ENCODE data around the gene USP3.

The USP3 gene

DNA sequence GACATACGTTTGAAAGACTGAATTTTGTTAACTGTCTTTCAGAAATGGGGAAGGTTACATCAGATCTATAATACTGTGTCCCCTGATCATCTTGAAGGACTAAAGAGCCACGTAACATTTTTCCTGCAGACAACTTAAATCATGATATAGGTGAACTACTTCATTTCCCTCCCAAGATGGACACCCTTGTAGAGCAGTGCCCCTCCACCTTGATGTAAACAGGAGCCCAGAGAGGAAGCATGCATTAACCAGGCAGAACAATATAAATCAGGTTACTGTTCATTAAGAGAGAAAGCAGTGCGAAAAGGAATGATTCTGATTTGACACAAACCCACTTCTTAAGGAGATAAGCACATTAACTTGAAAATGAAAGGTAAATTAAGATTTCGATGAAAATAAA is 36.1 kb downstream of the USP3 start:
- no peaks in the 10 kb centered on the region for H3K27me3 ChIP-seq (ENCODE audit: insufficient read depth, low read length)
- H2BK120ac ChIP-seq (ENCODE audit: insufficient read depth, low read length, poor library complexity) = no peak overlapping the region
- H2BK5ac ChIP-seq (ENCODE audit: low read depth, low read length, poor library complexity) = no peak overlapping the region
- no peaks in the 10 kb centered on the region for H3K79me1 ChIP-seq (ENCODE audit: low read length)
- no peak overlapping the region for H2BK12ac ChIP-seq (ENCODE audit: low read length)
- no peak for DNase-seq
- no peaks in the 10 kb centered on the region for H3K4me1 ChIP-seq (ENCODE audit: control insufficient read depth in 1 of 2, insufficient read depth in 2 of 2, low read length in 2 of 2)
- H4K91ac ChIP-seq (ENCODE audit: low read depth, low read length) = no peak overlapping the region
- no peak overlapping the region for H3K4ac ChIP-seq (ENCODE audit: low read depth, low read length)
- H3K36me3 ChIP-seq (ENCODE audit: control insufficient read depth in 1 of 2, insufficient read depth in 2 of 2, low read length in 2 of 2) = peaks cover 0 to 2% of the 10 kb centered on the region in 2 experiments
- H3K4me3 ChIP-seq (ENCODE audit: low read depth, low read length) = no peak overlapping the region
- H2AFZ ChIP-seq (ENCODE audit: insufficient read depth, low read length, poor library complexity) = no peak overlapping the region
- H3K18ac ChIP-seq (ENCODE audit: low read length) = no peak overlapping the region
- H2AK5ac ChIP-seq (ENCODE audit: low read length) = no peak overlapping the region
- H4K12ac ChIP-seq (ENCODE audit: low read depth, low read length) = no peak overlapping the region
- H3K14ac ChIP-seq (ENCODE audit: low read length) = no peak overlapping the region
- no peak overlapping the region for H3K9ac ChIP-seq (ENCODE audit: low read length)
- WGBS (ENCODE audit: extremely low coverage, insufficient coverage, insufficient read length) = no CpG with 5 or more reads among the region's 4 CpGs
- H3K79me2 ChIP-seq (ENCODE audit: control insufficient read depth, insufficient read depth, low read length, poor library complexity) = no peaks in the 10 kb centered on the region
- H3K9me3 ChIP-seq (ENCODE audit: insufficient read depth, low read depth, low read length) = no peaks in the 10 kb centered on the region
- no peak overlapping the region for H3K4me2 ChIP-seq (ENCODE audit: low read length)
- H4K8ac ChIP-seq (ENCODE audit: low read depth, low read length) = no peak overlapping the region
- H3K23ac ChIP-seq (ENCODE audit: low read length) = no peak overlapping the region
- no peak overlapping the region for H3K27ac ChIP-seq (ENCODE audit: low read depth, low read length)

DNA sequence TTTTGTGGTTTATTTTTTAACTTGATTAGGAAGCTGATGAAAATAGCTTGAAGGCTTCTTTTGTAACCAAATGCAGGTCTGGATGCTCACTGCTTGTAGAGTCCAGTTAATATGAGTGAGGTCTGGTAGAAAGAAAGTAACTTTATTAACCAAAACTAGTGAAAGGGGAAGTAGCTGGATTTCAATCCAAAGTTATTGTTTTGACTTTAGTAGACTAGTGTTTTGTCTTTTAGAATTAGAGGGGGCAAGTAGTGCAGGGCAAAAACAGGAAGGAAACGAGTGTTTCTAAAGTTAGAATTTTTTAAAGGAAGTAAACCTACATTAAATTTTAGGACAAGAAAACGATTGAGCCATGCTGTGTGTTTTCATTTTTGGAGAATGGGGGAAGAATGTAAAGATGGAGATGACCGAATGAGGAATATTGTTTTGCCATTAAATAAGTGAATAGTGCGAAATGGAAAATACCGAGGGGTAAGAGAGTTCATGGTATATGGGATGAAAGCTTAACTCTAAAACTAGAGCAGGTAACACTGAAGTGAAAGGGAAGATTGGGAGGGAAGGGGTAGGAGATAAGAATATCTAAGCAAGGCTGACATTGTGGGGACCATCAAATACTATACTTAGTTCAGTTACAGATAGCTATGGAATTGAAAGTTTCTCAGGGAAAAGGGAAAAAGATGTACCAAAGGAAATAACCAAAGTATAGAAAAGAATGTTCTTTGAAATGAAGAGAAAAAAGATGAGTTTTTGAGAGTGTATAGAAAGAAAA is 40.0 kb downstream of the USP3 start:
- no peaks in the 10 kb centered on the region for H3K79me2 ChIP-seq (ENCODE audit: control insufficient read depth, insufficient read depth, low read length, poor library complexity)
- H2AFZ ChIP-seq (ENCODE audit: insufficient read depth, low read length, poor library complexity) = no peak overlapping the region
- no peak overlapping the region for H2AK5ac ChIP-seq (ENCODE audit: low read length)
- no peaks in the 10 kb centered on the region for H3K79me1 ChIP-seq (ENCODE audit: low read length)
- H3K27me3 ChIP-seq (ENCODE audit: insufficient read depth, low read length) = no peaks in the 10 kb centered on the region
- no peak overlapping the region for H3K23ac ChIP-seq (ENCODE audit: low read length)
- H3K18ac ChIP-seq (ENCODE audit: low read length) = no peak overlapping the region
- H4K91ac ChIP-seq (ENCODE audit: low read depth, low read length) = no peak overlapping the region
- no peak overlapping the region for H2BK12ac ChIP-seq (ENCODE audit: low read length)
- no peak overlapping the region for H3K4ac ChIP-seq (ENCODE audit: low read depth, low read length)
- H3K4me1 ChIP-seq (ENCODE audit: control insufficient read depth in 1 of 2, insufficient read depth in 2 of 2, low read length in 2 of 2) = no peaks in the 10 kb centered on the region
- no peak overlapping the region for H4K12ac ChIP-seq (ENCODE audit: low read depth, low read length)
- 100% methylated on average over 2 of the region's 5 CpGs for WGBS (ENCODE audit: extremely low coverage, insufficient coverage, insufficient read length)
- H3K36me3 ChIP-seq (ENCODE audit: control insufficient read depth in 1 of 2, insufficient read depth in 2 of 2, low read length in 2 of 2) = no peaks in the 10 kb centered on the region
- no peak overlapping the region for H4K8ac ChIP-seq (ENCODE audit: low read depth, low read length)
- H3K9me3 ChIP-seq (ENCODE audit: insufficient read depth, low read depth, low read length) = no peaks in the 10 kb centered on the region
- no peak overlapping the region for H3K4me2 ChIP-seq (ENCODE audit: low read length)
- H3K4me3 ChIP-seq (ENCODE audit: low read depth, low read length) = no peak overlapping the region
- no peak overlapping the region for H2BK120ac ChIP-seq (ENCODE audit: insufficient read depth, low read length, poor library complexity)
- no peak overlapping the region for H3K27ac ChIP-seq (ENCODE audit: low read depth, low read length)
- H2BK5ac ChIP-seq (ENCODE audit: low read depth, low read length, poor library complexity) = no peak overlapping the region
- no peak for DNase-seq
- H3K9ac ChIP-seq (ENCODE audit: low read length) = no peak overlapping the region
- no peak overlapping the region for H3K14ac ChIP-seq (ENCODE audit: low read length)

DNA sequence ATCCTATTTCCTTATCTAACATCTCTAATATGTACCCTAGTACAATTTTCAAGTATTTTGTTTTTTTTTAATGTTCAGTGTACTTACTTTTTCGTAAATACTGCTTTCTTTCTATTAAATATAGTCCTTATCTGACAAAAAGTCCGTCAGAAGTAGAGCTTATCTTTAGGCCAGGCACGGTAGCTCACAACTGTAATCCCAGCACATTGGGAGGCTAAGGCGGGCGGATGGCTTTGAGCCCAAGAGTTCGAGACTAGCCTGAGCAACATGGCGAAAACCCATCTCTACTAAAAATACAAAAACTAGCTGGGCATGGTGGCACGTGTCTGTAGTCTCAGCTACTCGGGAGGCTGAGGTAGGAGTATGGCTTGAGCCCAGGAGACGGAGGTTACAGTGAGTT is 41.1 kb downstream of the USP3 start:
- no CpG with 5 or more reads among the region's 10 CpGs for WGBS (ENCODE audit: extremely low coverage, insufficient coverage, insufficient read length)
- Histone ChIP-seq H3K79me1 (ENCODE audit: low read length) (no peaks in the 10 kb centered on the region), H2BK12ac (ENCODE audit: low read length) (no peak overlapping the region), H3K27me3 (ENCODE audit: insufficient read depth, low read length) (no peaks in the 10 kb centered on the region), H3K9me3 (ENCODE audit: insufficient read depth, low read depth, low read length) (no peaks in the 10 kb centered on the region), H2BK120ac (ENCODE audit: insufficient read depth, low read length, poor library complexity) (no peak overlapping the region), H3K4ac (ENCODE audit: low read depth, low read length) (no peak overlapping the region), H3K18ac (ENCODE audit: low read length) (no peak overlapping the region), H2AFZ (ENCODE audit: insufficient read depth, low read length, poor library complexity) (no peak overlapping the region), H4K12ac (ENCODE audit: low read depth, low read length) (no peak overlapping the region), H2AK5ac (ENCODE audit: low read length) (no peak overlapping the region), H3K14ac (ENCODE audit: low read length) (no peak overlapping the region), H3K4me1 (ENCODE audit: control insufficient read depth in 1 of 2, insufficient read depth in 2 of 2, low read length in 2 of 2) (no peaks in the 10 kb centered on the region), H3K36me3 (ENCODE audit: control insufficient read depth in 1 of 2, insufficient read depth in 2 of 2, low read length in 2 of 2) (no peaks in the 10 kb centered on the region), H3K27ac (ENCODE audit: low read depth, low read length) (no peak overlapping the region), H4K8ac (ENCODE audit: low read depth, low read length) (no peak overlapping the region), H4K91ac (ENCODE audit: low read depth, low read length) (no peak overlapping the region), H3K23ac (ENCODE audit: low read length) (no peak overlapping the region), H3K9ac (ENCODE audit: low read length) (no peak overlapping the region), H2BK5ac (ENCODE audit: low read depth, low read length, poor library complexity) (no peak overlapping the region), H3K4me2 (ENCODE audit: low read length) (no peak overlapping the region), H3K4me3 (ENCODE audit: low read depth, low read length) (no peak overlapping the region), H3K79me2 (ENCODE audit: control insufficient read depth, insufficient read depth, low read length, poor library complexity) (no peaks in the 10 kb centered on the region)
- no peak for DNase-seq

DNA sequence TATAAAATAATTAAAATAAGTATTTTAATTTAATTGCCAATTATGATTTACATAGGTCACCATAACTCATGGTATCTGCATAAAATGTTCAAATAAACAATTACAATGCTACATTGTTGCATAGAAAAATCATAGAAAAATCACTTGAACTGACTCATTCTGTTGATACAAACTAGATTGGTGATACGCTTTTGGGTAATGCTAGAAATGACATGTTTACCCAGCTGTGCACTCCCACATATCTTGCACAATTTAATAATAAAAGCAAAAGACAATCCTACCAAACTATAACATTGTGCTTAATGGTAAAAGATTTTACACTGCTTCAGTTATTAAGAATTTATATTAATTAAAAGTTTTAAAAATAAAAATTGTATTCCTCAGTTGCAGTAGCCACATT is 47.0 kb downstream of the USP3 start:
- Histone ChIP-seq H3K23ac (ENCODE audit: low read length) (no peak overlapping the region), H3K79me2 (ENCODE audit: control insufficient read depth, insufficient read depth, low read length, poor library complexity) (no peaks in the 10 kb centered on the region), H3K4me1 (ENCODE audit: control insufficient read depth in 1 of 2, insufficient read depth in 2 of 2, low read length in 2 of 2) (no peaks in the 10 kb centered on the region), H3K9me3 (ENCODE audit: insufficient read depth, low read depth, low read length) (no peaks in the 10 kb centered on the region), H2BK12ac (ENCODE audit: low read length) (no peak overlapping the region), H2AK5ac (ENCODE audit: low read length) (no peak overlapping the region), H3K4me2 (ENCODE audit: low read length) (no peak overlapping the region), H3K18ac (ENCODE audit: low read length) (no peak overlapping the region), H4K8ac (ENCODE audit: low read depth, low read length) (no peak overlapping the region), H3K14ac (ENCODE audit: low read length) (no peak overlapping the region), H2BK5ac (ENCODE audit: low read depth, low read length, poor library complexity) (no peak overlapping the region), H3K36me3 (ENCODE audit: control insufficient read depth in 1 of 2, insufficient read depth in 2 of 2, low read length in 2 of 2) (peaks cover 2% of the 10 kb centered on the region in 2 experiments), H3K9ac (ENCODE audit: low read length) (no peak overlapping the region), H4K91ac (ENCODE audit: low read depth, low read length) (no peak overlapping the region), H4K12ac (ENCODE audit: low read depth, low read length) (no peak overlapping the region), H2AFZ (ENCODE audit: insufficient read depth, low read length, poor library complexity) (no peak overlapping the region), H3K27ac (ENCODE audit: low read depth, low read length) (no peak overlapping the region), H2BK120ac (ENCODE audit: insufficient read depth, low read length, poor library complexity) (no peak overlapping the region), H3K4me3 (ENCODE audit: low read depth, low read length) (no peak overlapping the region), H3K79me1 (ENCODE audit: low read length) (no peaks in the 10 kb centered on the region), H3K4ac (ENCODE audit: low read depth, low read length) (no peak overlapping the region), H3K27me3 (ENCODE audit: insufficient read depth, low read length) (no peaks in the 10 kb centered on the region)
- DNase-seq = no peak
- WGBS (ENCODE audit: extremely low coverage, insufficient coverage, insufficient read length) = no CpG with 5 or more reads among the region's 1 CpG
